GM12865 (cell line): ENCODE measurements around the gene OLFM2.
"Not testable (repeated sequence)": the region's sequence is repeated elsewhere in the genome, so short reads cannot be mapped to it uniquely, and the experiment has no call there.

ENCODE experiments used
- DNase-seq: peaks from one replicate; pipeline ENCODE4 v3.0.0; 2010; ENCODE audit warnings: low read depth
- H3K4me3 ChIP-seq: 2 replicates; pipeline ENCODE4 v1.5.1; 2011; ENCODE audit warnings: mild to moderate bottlenecking, low read depth, low read length, control low read depth
- CTCF ChIP-seq: IDR thresholded peaks from 2 replicates; pipeline ENCODE4 v1.5.1; 2011; ENCODE audit warnings: low read length, control low read depth, low read depth, inconsistent platforms; ENCODE audit not compliant: insufficient read depth; ENCODE audit errors: missing control alignments

Gene OLFM2

GRCh38 chr19:9958379-9958821 is 22.1 kb upstream of the OLFM2 start:
- TF ChIP-seq CTCF = no peak

GRCh38 chr19:9956956-9957355 is 20.6 kb upstream of the OLFM2 start:
- H3K4me3 ChIP-seq = no peak overlapping the region
- no peak for DNase-seq
- TF ChIP-seq CTCF = no peak

More at GRCh38 chr19:9958379-9958821, 22.1 kb upstream of the OLFM2 start:
- no peak overlapping the region for H3K4me3 ChIP-seq
- DNase-seq = no peak

- no peak overlapping the region for H3K4me3 ChIP-seq
- no peak for DNase-seq
- TF ChIP-seq CTCF = no peak
Measured at GRCh38 chr19:9953802-9954542, 17.7 kb upstream of the OLFM2 start.

- no peak for DNase-seq
- no peak for TF ChIP-seq CTCF
- no peak overlapping the region for H3K4me3 ChIP-seq
Measured at GRCh38 chr19:9952276-9952675, 16.0 kb upstream of the OLFM2 start.

- no peak for TF ChIP-seq CTCF
- no peak overlapping the region for H3K4me3 ChIP-seq
- DNase-seq = no peak
Measured at GRCh38 chr19:9947441-9947840, 11.1 kb upstream of the OLFM2 start.

- not testable (repeated sequence) for DNase-seq
Measured at GRCh38 chr19:9946528-9947125, 10.3 kb upstream of the OLFM2 start.

GRCh38 chr19:9945319-9945966 is 9.1 kb upstream of the OLFM2 start:
- TF ChIP-seq CTCF = no peak
- DNase-seq = no peak
- H3K4me3 ChIP-seq = no peak overlapping the region

More at GRCh38 chr19:9946528-9947125, 10.3 kb upstream of the OLFM2 start:
- not testable (repeated sequence) for H3K4me3 ChIP-seq
